ENCODE measurements around the gene OLFM1.
"Not testable (repeated sequence)": the region's sequence is repeated elsewhere in the genome, so short reads cannot be mapped to it uniquely, and the experiment has no call there.

Gene OLFM1

GRCh38 chr9:135155396-135155795 lies 67.9 kb downstream of the OLFM1 start:
- DNase-seq (ENCODE audit: low spot score), result no peak

GRCh38 chr9:135156525-135157510 lies 69.3 kb downstream of the OLFM1 start:
- no peak for DNase-seq (ENCODE audit: low spot score)

GRCh38 chr9:135157856-135158563 lies 70.5 kb downstream of the OLFM1 start:
- DNase-seq (ENCODE audit: low spot score), result no peak

GRCh38 chr9:135158564-135158937 lies 71.1 kb downstream of the OLFM1 start:
- no peak for DNase-seq (ENCODE audit: low spot score)

GRCh38 chr9:135159801-135160200 lies 72.3 kb downstream of the OLFM1 start:
- no peak for DNase-seq (ENCODE audit: low spot score)

GRCh38 chr9:135160862-135161261 lies 73.4 kb downstream of the OLFM1 start:
- no peak for DNase-seq (ENCODE audit: low spot score)

- DNase-seq (ENCODE audit: low spot score), result not testable (repeated sequence)
Measured at GRCh38 chr9:135162599-135162998, 75.1 kb downstream of the OLFM1 start.

GRCh38 chr9:135163023-135163780 lies 75.7 kb downstream of the OLFM1 start:
- no peak for DNase-seq (ENCODE audit: low spot score)

GRCh38 chr9:135164036-135164435 lies 76.6 kb downstream of the OLFM1 start:
- DNase-seq (ENCODE audit: low spot score), result no peak

GRCh38 chr9:135165003-135165711 lies 77.7 kb downstream of the OLFM1 start:
- DNase-seq (ENCODE audit: low spot score), result no peak

GRCh38 chr9:135165756-135166519 lies 78.5 kb downstream of the OLFM1 start:
- DNase-seq (ENCODE audit: low spot score), result no peak

- DNase-seq (ENCODE audit: low spot score), result no peak
Measured at GRCh38 chr9:135166565-135166964, 79.1 kb downstream of the OLFM1 start.

- no peak for DNase-seq (ENCODE audit: low spot score)
Measured at GRCh38 chr9:135167356-135167755, 79.9 kb downstream of the OLFM1 start.

GRCh38 chr9:135167849-135168655 lies 80.6 kb downstream of the OLFM1 start:
- no peak for DNase-seq (ENCODE audit: low spot score)

- no peak for DNase-seq (ENCODE audit: low spot score)
Measured at GRCh38 chr9:135169709-135170226, 82.3 kb downstream of the OLFM1 start.

- DNase-seq (ENCODE audit: low spot score), result no peak
Measured at GRCh38 chr9:135170535-135170934, 83.1 kb downstream of the OLFM1 start.

Data from D341Med (cell line).